ENCODE measurements around the gene PIK3CD. TPM values are rescaled to one million over a fixed set of nuclear protein-coding genes. Genes with fewer than 3 reads are reported as not detected.
A peak's percentile ranks its signal among the peaks of the same experiment; 100 is the strongest.

PIK3CD gene
- total RNA-seq, 1 donor from 2014 or later, result 15.7 TPM

- Mint-ChIP-seq H3K9me3 (ENCODE audit: low read depth) (no peaks in the 10 kb centered on the region), H3K36me3 (ENCODE audit: insufficient read depth) (no peaks in the 10 kb centered on the region), H3K4me1 (ENCODE audit: low read depth) (peaks cover 2% of the 10 kb centered on the region), H3K27me3 (peaks cover 57% of the 10 kb centered on the region), H3K4me3 (ENCODE audit: low read depth) (no peak overlapping the region), H3K27ac (no peak overlapping the region)
- DNase-seq (ENCODE audit: low spot score, unreplicated experiment), result no peak
- no peak for TF ChIP-seq CTCF (IDR thresholded peaks at IDR 0.05; ENCODE audit: unreplicated experiment)
Measured at GRCh38 chr1:9654834-9655723, 3.5 kb downstream of the PIK3CD start.

GRCh38 chr1:9655836-9656235 lies 4.3 kb downstream of the PIK3CD start:
- no peak for DNase-seq (ENCODE audit: low spot score, unreplicated experiment)
- Mint-ChIP-seq H3K27me3 (peaks cover 52% of the 10 kb centered on the region), H3K4me1 (ENCODE audit: low read depth) (peaks cover 2% of the 10 kb centered on the region), H3K4me3 (ENCODE audit: low read depth) (no peak overlapping the region), H3K9me3 (ENCODE audit: low read depth) (no peaks in the 10 kb centered on the region), H3K36me3 (ENCODE audit: insufficient read depth) (no peaks in the 10 kb centered on the region), H3K27ac (no peak overlapping the region)
- TF ChIP-seq CTCF (IDR thresholded peaks at IDR 0.05; ENCODE audit: unreplicated experiment), result no peak

- no peak for TF ChIP-seq CTCF (IDR thresholded peaks at IDR 0.05; ENCODE audit: unreplicated experiment)
- no peak overlapping the region for H3K4me3 Mint-ChIP-seq (ENCODE audit: low read depth)
- H3K9me3 Mint-ChIP-seq (ENCODE audit: low read depth), result no peaks in the 10 kb centered on the region
- H3K4me1 Mint-ChIP-seq (ENCODE audit: low read depth), result no peaks in the 10 kb centered on the region
- peaks cover 46% of the 10 kb centered on the region for H3K27me3 Mint-ChIP-seq
- H3K36me3 Mint-ChIP-seq (ENCODE audit: insufficient read depth), result no peaks in the 10 kb centered on the region
- no peak for DNase-seq (ENCODE audit: low spot score, unreplicated experiment)
- peak overlapping the region; percentile 27 for H3K27ac Mint-ChIP-seq
Measured at GRCh38 chr1:9657521-9658032, 6.0 kb downstream of the PIK3CD start.

DNA sequence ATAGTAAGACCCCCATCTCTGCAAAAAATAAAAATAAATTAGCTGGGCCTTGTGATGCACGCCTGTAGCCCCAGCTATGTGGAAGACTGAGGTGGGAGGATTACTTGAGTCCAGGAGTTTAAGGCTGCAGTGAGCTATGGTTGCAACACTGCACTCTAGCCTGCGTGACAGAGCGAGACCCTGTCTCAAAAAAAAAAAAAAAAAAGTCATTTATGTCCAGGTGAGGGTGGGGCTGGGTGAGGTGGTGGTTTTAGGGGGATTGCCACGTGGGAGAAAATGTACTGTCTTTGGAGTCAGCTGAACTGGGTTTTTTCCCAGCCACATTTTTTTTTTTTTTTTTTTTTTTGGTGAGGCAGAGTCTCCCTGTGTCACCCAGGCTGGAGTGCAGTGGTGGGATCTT lies 6.7 kb downstream of the PIK3CD start:
- Mint-ChIP-seq H3K9me3 (ENCODE audit: low read depth) (no peaks in the 10 kb centered on the region), H3K4me3 (ENCODE audit: low read depth) (no peak overlapping the region), H3K27me3 (peaks cover 41% of the 10 kb centered on the region), H3K36me3 (ENCODE audit: insufficient read depth) (no peaks in the 10 kb centered on the region), H3K4me1 (ENCODE audit: low read depth) (no peaks in the 10 kb centered on the region), H3K27ac (no peak overlapping the region)
- DNase-seq (ENCODE audit: low spot score, unreplicated experiment), result no peak
- no peak for TF ChIP-seq CTCF (IDR thresholded peaks at IDR 0.05; ENCODE audit: unreplicated experiment)

DNA sequence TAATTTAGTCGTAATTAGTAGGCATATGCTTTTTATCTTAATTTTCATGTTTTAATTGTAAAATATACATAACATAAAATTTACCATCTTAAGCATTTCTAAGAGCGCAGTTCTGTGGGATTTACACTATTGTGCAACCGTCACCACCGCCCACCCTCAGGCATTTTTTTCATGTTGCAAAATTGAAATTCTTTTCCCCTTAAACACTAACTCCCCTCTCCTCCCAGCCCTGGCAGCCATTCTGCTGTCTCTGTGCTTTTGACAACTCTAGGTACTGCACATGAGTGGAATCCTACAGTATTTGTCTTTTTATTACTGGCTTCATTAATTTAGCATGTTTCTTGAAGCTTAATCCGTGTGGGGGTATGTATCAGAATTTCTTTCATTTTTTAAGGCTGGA lies 7.8 kb downstream of the PIK3CD start:
- no peak overlapping the region for H3K4me3 Mint-ChIP-seq (ENCODE audit: low read depth)
- DNase-seq (ENCODE audit: low spot score, unreplicated experiment), result no peak
- no peaks in the 10 kb centered on the region for H3K9me3 Mint-ChIP-seq (ENCODE audit: low read depth)
- no peak overlapping the region for H3K27ac Mint-ChIP-seq
- peaks cover 30% of the 10 kb centered on the region for H3K27me3 Mint-ChIP-seq
- TF ChIP-seq CTCF (IDR thresholded peaks at IDR 0.05; ENCODE audit: unreplicated experiment), result no peak
- no peaks in the 10 kb centered on the region for H3K36me3 Mint-ChIP-seq (ENCODE audit: insufficient read depth)
- H3K4me1 Mint-ChIP-seq (ENCODE audit: low read depth), result no peaks in the 10 kb centered on the region
